GM19193 (cell line): ENCODE measurements around the gene C1orf74.

Experiments
- POLR2A ChIP-seq: IDR thresholded peaks from 4 replicates; pipeline ENCODE4 v1.6.1; 2011; ENCODE audit not compliant: insufficient read depth, insufficient read length; ENCODE audit errors: extremely low read depth

Gene C1orf74

GRCh38 chr1:209815490-209815889 is 31.1 kb upstream of the C1orf74 start:
- TF ChIP-seq POLR2A, result no peak

- TF ChIP-seq POLR2A, result no peak
Measured at GRCh38 chr1:209813902-209814301, 29.5 kb upstream of the C1orf74 start.

- TF ChIP-seq POLR2A, result no peak
Measured at GRCh38 chr1:209810783-209811182, 26.4 kb upstream of the C1orf74 start.

- no peak for TF ChIP-seq POLR2A
Measured at GRCh38 chr1:209809611-209810010, 25.3 kb upstream of the C1orf74 start.

GRCh38 chr1:209808059-209808581 is 23.8 kb upstream of the C1orf74 start:
- TF ChIP-seq POLR2A, result no peak

GRCh38 chr1:209807509-209807908 is 23.1 kb upstream of the C1orf74 start:
- TF ChIP-seq POLR2A, result no peak

GRCh38 chr1:209805875-209806760 is 21.8 kb upstream of the C1orf74 start, which contains the start of gene IRF6:
TSS of gene IRF6 (minus strand) at chr1:209806142. CDS start at chr1:209801413, 4,729 bp downstream.
- no peak for TF ChIP-seq POLR2A

- no peak for TF ChIP-seq POLR2A
Measured at GRCh38 chr1:209805341-209805781, 21.0 kb upstream of the C1orf74 start.

- no peak for TF ChIP-seq POLR2A
Measured at GRCh38 chr1:209803568-209803967, 19.2 kb upstream of the C1orf74 start.

- no peak for TF ChIP-seq POLR2A
Measured at GRCh38 chr1:209802780-209803152, 18.4 kb upstream of the C1orf74 start.

- TF ChIP-seq POLR2A, result no peak
Measured at GRCh38 chr1:209802117-209802779, 17.9 kb upstream of the C1orf74 start.

- no peak for TF ChIP-seq POLR2A
Measured at GRCh38 chr1:209800984-209801834, 16.9 kb upstream of the C1orf74 start.

- no peak for TF ChIP-seq POLR2A
Measured at GRCh38 chr1:209797978-209798639, 13.8 kb upstream of the C1orf74 start.

- no peak for TF ChIP-seq POLR2A
Measured at GRCh38 chr1:209791920-209792319, 7.6 kb upstream of the C1orf74 start.

- TF ChIP-seq POLR2A, result no peak
Measured at GRCh38 chr1:209790286-209791193, 6.2 kb upstream of the C1orf74 start.
